Right lung (tissue), 5 donors: ENCODE data around the gene FAIM2. TPM values are rescaled to one million over a fixed set of nuclear protein-coding genes. Genes with fewer than 3 reads are reported as not detected.

Source experiments
- DNase-seq, 2 donors: peaks; one replicate each; pipeline ENCODE4 v3.0.0-alpha.2; 2013
- polyA plus RNA-seq, 5 donors: library from polyadenylated mRNA; unstranded; fragments of 120-200 nt; gene quantifications; one replicate each; pipeline versions ENCODE4 v1.2.1 to v1.2.3, GENCODE V29; 2013; ENCODE audit warnings: inconsistent platforms in 1 of 5, low replicate concordance in 1 of 5; ENCODE audit not compliant: insufficient read length in 5 of 5, insufficient read depth in 1 of 5

Gene FAIM2
- polyA plus RNA-seq, 5 donors, result 0.14 to 1.3 (median 0.57) TPM

- DNase-seq, result no peak
Observed at GRCh38 chr12:49920915-49921286, 17.2 kb upstream of the FAIM2 start.

GRCh38 chr12:49920241-49920914 is 16.7 kb upstream of the FAIM2 start:
- no peak for DNase-seq

DNA sequence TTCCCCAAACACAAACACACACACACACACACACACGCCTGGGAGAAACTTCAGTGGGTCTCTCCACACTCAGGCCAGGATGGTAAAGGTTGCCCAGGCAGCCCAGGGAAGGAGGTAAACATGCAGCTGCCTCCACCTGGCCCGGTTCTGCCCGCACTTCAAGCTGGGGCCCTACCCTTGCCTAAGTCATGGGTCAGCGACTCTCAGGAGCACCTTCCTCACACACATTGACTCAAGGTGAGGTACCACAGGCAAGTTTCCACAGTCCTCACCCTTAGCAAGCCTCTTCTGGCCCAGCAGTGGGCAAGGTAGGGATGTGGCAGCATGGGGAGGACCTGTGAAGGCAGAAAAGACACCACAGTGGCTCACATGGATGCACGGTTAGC is 14.1 kb upstream of the FAIM2 start:
- DNase-seq, result no peak

DNA sequence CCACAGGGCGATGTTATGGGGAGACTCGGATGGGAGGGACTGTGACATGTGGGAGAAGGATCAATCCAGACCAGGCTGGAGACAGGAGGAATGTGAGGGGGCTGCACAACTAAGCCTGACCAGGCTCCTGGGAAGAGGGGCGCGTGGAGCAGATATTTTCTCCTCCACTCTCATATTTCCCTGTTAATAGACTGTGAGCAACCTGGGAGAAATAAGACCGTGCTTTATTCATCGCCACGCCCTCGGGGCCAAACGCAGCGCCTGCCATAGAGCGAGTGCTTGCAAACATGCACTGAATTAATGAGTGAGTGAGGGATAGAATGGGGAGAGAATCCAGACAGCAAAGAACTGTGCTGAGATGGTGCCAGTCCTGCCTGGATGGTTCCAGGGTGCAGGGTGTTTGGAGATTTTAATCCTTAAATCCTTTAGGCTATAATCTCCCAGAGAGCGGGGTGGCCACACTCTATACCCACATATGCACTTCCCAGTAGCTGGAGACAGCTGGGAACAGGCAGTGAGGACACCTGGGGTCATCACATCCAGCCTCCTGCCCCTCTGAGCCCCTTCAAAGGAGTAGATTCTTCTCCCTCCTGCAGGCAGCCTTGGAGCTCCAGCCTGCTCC is 13.6 kb upstream of the FAIM2 start:
- DNase-seq, result no peak

- DNase-seq, result no peak
Observed at GRCh38 chr12:49916129-49916919, 12.6 kb upstream of the FAIM2 start.

GRCh38 chr12:49912345-49913255 is 8.9 kb upstream of the FAIM2 start:
- no peak for DNase-seq

- DNase-seq, result no peak
Observed at GRCh38 chr12:49911213-49911605, 7.5 kb upstream of the FAIM2 start.

DNA sequence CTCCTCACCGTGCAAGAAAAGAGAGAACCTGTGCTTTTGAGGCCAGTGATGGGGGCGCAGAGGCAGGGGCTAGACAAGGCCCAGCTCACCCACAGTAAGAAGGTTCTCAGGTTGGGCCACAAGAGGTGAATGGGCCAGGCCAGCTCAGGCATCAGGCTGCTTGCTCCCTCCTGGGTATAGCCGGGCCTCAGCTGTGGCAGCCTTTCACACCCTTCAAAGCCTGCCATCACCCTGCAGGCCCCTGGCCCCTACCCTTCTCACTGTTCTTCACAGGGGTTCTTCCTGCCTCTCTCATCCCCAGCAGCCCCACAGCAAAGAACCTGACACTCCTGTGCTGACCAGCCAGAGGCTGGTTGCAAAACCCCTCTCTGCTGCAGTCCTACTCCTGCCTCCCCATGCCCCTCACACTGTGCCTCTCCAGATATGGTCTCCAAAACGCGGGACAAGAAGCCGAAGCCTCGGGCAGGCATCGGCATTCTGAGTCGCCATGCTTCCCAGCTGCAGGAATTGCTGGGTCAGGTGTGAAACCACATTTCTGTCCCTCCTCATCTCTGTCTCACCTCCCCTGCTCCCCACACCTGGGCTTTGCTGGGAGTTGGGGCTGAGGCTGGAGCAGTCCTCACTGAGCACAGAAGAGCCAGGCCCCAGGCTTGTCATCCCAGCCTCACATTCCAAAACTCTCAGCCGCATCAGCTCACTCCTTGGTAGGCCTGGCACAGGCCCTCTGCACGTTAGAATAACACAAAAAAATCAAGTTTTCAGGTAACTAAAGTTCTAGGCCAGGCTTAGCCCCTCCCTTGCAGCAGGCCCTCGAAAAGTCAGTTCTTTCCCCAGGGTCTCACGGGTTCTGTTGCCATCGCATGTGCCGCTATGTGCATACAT is 6.9 kb upstream of the FAIM2 start:
- DNase-seq, result no peak

- DNase-seq, result no peak
Observed at GRCh38 chr12:49909826-49910225, 6.1 kb upstream of the FAIM2 start.

GRCh38 chr12:49909356-49909755 is 5.7 kb upstream of the FAIM2 start:
- no peak for DNase-seq

DNA sequence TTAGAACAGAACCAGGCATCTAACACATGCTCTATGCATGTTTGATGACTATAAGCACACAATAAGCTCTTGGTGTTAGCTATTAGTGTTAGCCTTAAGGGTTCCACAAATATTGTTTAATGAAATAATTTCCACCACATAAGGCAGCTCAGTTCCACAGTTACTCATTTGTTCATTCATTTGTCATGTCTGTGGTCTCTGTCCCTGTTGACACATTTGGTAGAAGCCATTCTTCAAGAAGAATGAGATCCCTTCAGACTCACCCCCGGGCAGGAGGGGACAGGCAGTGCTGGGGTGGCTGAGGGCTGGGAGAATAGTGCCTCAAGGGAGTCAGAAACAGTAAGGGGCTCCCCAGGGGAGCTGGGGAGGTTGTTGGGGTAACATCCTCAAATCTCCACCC is 3.7 kb upstream of the FAIM2 start:
- DNase-seq, result no peak

- DNase-seq, result no peak
Observed at GRCh38 chr12:49905718-49906314, 2.1 kb upstream of the FAIM2 start.

GRCh38 chr12:49904601-49905000 is 901 bp upstream of the FAIM2 start:
- DNase-seq, result no peak

GRCh38 chr12:49903351-49903699 is 375 bp downstream of the FAIM2 start:
- DNase-seq, result no peak

DNA sequence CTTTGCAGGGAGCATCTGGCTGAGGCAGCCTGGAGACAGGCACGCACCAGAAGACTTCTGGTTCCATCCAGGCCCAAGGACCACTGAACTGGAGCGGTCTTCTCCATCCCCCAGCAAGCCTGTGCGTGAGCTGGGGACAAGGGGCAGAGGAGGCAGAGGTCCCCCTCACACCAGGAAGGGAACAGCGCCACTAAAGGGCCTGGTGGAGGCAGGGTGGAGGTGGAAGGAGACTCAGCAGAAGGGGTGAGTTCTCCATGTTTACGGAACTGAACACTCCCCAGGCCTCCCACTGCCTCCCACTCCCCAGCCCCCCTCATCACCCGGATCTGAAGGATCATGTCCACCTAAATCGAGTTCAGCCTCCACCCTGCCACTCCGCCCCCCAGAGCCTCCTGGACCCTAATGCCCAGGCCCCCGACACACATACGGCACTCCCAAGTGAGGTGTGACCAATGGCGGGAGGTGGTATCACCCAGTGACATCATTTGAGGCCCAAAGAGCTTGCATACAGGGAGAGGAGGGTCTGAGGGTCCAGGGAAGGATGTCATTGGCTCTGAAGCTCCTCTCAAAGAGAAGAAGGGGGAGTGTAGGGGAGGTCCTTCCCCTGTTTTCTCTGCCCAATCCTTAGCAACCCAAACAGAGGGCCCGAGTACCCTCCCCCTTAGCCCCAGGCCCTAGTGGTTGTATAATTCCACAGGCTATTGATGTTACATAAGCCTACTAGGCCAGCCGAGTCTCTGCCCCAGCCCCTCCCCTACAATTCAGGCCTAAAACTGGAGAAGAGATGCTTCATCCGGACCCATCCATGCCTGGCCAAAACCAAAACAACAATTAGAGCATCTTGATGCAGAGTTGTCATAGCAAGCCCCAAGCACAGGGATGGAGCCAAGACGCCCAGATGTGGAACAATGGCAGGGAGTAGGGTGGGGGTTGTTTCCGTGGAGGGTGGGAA is 1.0 kb downstream of the FAIM2 start:
- no peak for DNase-seq

- no peak for DNase-seq
Observed at GRCh38 chr12:49901986-49902385, 1.7 kb downstream of the FAIM2 start.

DNA sequence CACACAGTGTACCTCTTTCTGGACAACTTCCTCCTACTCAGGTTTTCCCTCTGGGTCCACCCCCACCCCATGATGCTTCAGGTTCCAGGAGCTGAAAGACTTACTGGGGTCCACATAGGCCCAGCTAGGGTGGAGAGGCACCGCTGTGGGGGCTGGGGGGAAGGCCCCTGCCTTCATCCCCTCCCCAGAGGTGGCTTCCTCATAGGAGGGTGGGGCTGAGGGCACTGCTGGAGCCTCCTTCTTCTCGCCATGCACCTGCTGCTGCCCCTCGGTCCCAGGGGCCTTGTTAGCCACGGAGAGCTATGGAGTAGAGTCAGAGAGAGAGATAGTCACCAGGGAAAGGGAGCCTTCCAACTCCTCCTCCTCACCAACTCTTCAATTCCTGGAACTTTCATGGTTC is 2.7 kb downstream of the FAIM2 start:
- no peak for DNase-seq

GRCh38 chr12:49900371-49900770 is 3.3 kb downstream of the FAIM2 start:
- DNase-seq, result no peak

DNA sequence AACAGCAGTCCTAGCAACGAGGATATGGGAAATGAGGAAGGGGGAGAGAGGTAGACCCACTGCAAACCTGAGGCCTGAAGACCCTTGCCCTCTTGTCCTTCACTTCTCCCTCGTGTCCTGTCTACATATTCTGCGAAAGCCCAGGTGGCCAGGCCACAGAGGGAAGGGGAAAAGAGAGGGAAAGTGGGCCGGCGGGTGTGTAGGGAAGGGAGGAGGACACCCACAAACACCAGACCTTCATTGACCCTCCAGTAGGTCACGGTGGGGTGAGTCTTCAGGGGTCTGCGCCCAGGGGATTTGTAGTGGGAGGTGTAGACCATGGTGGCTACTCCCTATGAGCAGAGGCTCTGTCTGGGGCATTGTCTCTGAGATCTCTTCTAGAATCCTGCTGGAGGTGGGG is 3.8 kb downstream of the FAIM2 start:
- DNase-seq, result no peak
